ENCODE measurements around the gene DAPL1.

Gene DAPL1

DNA sequence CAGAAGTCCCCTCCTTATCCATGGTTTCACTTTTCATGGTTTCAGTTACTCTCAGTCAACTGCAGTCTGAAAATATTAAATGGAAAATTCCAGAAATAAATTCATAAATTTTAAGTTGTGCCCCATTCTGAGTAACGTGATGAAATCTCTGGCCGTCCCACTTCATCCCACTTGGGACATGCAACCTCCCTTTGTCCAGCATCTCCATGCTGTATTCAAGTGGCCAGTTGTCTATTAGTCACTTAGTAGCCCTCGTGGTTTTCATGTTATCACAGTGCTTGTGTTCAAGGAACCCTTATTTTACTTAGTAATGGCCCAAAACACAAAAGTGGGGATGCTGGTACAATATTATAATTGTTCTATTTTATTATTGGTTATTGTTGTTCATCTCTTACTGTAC, 18.0 kb upstream of the DAPL1 start:
- no peak for DNase-seq (ENCODE audit: low read depth)

GRCh38 chr2:158778243-158778642, 16.9 kb upstream of the DAPL1 start:
- no peak for DNase-seq (ENCODE audit: low read depth)

DNA sequence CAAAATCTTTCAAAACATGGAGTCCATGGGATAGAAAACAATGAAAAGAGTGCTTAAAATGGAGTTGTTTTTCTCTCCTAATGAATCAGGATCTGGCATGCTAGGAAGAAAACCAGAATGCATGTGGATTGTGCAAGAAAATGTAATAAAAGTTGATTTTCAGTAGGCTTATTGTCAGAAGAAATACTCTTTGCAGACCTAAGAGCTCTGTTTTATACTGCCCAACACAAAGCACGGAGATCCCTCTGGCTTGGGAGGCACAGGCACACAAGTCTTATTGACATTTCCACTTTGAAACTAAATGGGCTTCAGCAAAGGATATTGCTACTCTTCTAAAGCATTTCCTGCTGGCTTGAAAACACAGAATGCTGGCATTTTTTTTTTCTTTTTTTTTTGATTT, 15.5 kb upstream of the DAPL1 start:
- no peak for DNase-seq (ENCODE audit: low read depth)

DNA sequence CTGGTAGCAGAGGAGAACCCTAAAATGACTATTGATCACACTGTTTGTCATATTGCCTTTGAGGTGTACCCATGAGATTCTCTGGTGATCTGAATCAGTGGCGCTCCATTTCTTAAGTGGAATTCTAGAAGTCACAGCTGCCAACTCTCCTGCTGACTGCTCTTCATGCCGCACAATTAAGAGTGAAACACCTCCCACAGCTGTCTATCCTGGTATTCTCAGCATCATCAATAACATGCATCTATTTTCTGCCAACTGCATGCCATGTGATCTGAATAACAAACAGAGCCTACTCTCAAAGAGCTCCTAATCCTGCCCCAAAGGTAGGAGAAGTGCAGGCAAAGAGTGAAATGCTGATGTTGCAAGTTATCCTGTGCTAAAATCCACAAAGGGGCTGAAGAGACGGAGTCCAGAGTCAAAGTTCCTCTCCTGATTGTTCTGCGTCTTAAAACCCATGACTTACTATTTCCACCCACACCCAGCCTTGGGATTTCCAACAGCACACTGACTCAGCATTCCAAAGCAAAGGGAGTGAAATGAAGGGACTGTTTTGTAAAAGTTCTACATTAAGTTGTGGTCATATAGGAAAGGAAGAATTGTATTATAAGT, 13.7 kb upstream of the DAPL1 start:
- DNase-seq (ENCODE audit: low read depth) = no peak

DNA sequence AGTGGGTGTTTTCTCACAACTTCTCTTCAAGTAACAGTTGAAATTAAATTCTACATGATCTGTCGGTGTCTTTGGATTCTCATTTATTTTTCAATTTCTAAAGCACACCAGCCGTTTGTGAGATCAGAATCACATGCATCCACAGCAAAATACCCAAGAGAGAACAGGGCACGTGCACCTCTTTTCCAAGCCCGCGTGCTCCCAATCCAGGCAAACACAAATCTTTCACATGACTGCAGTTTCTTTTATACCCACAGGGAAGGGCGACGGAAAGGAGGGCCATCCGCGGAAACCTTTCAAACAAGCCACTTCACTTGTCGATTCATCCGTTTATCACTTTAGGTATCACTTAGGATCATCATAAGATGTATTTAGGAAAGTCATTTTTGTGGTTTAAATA, 13.0 kb upstream of the DAPL1 start:
- DNase-seq (ENCODE audit: low read depth) = no peak

- no peak for DNase-seq (ENCODE audit: low read depth)
Observed at GRCh38 chr2:158782616-158783015, 12.5 kb upstream of the DAPL1 start.

GRCh38 chr2:158783923-158784322, 11.2 kb upstream of the DAPL1 start:
- DNase-seq (ENCODE audit: low read depth) = no peak

DNA sequence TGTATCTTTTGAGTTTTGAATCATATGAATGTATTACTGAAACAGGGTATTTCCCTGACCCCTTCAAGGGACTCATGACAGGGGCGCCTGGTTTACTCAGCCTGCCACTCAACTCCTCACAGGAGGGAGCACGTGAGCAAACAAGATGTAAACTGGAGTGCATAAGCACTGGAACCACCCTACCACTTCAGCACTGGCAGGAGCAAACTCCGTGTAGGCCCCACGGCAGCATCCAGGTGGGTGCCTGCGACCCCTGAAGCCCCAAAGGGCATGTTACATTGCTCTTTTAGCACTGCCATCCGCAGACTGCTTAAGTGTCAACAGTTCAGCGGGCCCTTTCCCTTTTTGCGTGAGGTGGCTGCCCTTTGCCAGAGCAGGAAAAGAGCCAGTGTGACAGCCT, 8.2 kb upstream of the DAPL1 start:
- no peak for DNase-seq (ENCODE audit: low read depth)

DNA sequence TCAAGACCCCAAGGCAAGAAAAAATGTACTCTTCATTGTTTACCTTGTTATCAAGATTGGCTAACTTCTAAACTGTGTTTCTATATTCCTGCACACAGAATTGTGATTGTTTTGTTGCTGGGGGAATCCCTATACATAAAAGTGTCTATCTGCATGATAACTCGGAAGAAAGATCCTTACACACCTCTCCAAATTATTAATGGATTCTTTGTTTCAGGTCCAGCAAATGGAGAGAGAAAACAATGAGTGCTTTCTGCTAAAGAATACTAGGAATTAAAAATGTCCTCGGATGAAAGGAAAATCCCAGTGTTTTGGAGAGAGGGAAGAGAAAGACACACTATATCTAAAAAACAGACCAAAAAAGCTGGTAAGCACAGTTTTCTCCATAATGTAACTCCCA, 6.2 kb upstream of the DAPL1 start:
- DNase-seq (ENCODE audit: low read depth) = no peak

DNA sequence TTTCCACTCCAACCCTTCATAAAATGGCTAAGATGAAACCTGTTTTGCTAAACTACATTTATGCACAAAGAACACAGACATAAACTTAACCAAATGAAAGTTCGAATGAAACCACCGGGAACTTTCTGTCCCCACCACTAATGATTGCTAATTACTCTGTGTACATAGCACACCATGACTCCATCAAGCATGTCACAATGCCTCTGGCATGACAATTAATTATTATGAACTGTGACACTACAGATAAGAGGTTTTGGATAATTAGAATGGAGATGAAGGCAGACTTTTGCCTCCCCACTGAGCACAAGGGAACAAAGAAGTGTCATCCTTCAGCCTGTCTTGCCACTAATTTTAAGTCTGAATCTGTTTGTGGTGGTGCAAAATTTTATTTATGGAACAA, 1.5 kb downstream of the DAPL1 start:
- DNase-seq (ENCODE audit: low read depth) = no peak

DNA sequence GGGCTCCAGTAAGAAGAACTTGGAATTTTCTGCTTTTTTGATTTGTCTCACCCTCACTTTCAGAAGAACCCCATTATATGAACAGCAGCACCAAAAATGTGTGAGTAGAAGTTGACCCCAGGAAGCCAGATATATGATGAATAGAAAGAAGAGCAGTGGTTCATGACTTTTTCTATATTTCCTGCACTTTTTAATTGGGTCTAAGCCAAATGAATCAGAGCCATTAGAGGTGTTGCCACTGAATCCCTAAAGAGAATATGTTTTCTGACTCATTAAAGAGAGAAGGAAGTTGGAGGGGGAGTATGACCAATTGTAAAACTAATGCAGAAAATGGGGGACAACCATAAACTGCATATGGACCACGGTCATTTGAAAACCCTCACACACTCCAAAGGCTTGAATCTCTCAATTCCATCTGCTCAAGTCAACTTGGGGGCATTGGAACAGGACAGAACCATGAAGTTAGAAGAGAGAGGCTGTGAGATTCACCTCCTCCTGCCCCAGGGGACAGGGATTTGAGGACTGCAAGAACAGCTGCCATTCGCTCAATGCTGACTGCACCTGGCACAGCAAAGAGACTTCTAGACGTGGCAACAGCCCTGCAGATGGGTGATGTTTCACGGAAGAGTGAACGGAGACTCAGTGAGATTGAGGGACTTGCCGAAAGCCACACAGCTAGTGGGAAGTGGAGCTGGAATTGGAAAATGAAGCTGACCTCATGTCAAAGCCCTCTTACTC, 3.0 kb downstream of the DAPL1 start:
- no peak for DNase-seq (ENCODE audit: low read depth)

DNA sequence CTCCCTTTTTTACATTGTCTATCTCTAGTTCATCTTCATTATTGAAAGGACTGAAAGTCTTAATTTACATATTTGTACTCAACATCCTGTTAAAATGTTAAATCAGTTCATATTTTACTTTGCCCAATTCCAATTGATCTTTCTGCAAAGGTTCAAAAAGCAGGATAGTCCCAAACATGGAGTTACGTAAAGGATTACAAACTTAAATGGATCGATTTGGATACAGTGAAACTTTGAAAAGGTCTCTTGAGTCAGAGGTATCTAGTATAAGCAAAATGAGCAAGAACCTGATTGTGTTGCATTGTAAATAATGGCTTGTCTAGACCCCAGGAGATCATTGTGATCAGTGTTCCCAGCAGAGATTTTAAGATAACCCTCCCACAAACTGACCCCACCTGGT, 4.1 kb downstream of the DAPL1 start:
- DNase-seq (ENCODE audit: low read depth) = no peak

GRCh38 chr2:158803506-158803905, 8.4 kb downstream of the DAPL1 start:
- DNase-seq (ENCODE audit: low read depth) = no peak

DNA sequence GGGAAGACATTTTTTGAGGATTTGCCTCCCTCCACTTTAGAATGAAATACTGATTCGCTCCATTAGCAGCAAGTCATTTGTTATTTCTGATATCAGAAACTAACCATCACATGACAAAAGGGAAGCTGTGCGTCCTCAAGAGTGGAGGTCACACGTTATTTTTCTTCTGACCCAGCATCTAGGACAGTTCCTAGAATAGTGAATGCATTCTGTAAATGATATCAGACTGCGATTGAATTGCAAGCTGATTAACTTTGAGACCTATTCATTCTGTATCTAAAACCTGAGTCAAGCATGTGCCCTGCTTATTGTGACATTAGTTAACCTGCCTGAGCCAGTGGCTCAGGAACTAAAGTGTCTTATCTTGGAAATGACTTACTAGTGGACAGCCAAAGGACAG, 10.1 kb downstream of the DAPL1 start:
- no peak for DNase-seq (ENCODE audit: low read depth)

DNA sequence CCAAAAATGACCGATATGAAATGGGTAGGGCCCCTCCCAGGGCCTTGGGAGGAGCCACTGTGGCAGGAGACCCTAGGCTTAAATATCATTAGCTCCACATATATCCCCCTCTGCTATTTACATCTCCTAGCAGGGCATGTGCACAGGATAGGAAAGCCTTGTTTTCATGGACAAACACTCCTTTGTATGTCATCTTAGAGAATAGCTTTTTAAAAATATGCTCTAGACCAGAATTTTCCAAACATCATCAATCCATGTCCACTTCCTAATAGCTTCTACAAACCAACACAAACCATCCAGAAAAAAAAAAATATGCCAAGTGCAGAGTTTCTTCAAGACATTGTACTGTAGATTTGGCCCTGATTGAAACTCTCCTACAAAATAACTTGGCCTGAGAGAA, 10.8 kb downstream of the DAPL1 start:
- no peak for DNase-seq (ENCODE audit: low read depth)

GRCh38 chr2:158806941-158807340, 11.8 kb downstream of the DAPL1 start:
- DNase-seq (ENCODE audit: low read depth) = no peak

DNA sequence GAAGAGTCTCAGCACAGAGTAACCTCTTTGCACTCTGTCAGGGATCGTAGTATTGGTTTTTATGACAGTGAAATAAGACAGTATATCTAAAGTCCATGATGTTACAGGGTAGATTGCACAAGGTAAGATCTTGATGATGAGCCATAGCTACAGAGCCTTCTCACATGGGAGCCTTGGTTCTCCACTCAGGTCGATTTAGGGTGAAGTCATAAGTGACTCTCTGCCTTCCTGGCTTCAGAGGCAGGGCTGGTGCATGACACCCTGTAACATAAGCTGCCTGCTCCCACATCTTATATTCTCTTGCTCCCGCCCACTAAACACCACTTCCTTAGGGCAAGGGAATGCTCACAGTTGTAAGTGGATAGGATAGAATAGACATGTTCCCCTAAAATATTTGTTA, 13.3 kb downstream of the DAPL1 start:
- DNase-seq (ENCODE audit: low read depth) = no peak

DNA sequence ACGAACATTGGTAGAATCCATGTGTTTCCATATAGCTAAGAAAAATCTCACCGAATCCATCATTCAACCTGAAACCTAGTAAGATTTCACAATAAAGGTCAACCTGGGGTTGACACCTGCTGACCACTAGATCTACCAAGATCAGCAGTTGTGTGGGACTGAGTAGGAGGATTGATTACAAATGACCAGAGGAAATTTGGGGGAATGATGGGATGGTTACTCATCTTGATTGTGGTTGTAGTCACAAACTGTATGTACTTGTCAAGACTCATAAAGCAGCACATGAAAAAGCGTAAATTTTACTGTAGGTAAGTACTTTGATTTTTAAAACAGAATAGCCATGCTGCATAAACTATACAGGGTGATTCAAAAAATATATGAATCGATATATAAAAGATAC, 14.7 kb downstream of the DAPL1 start:
- DNase-seq (ENCODE audit: low read depth) = no peak

- no peak for DNase-seq (ENCODE audit: low read depth)
Observed at GRCh38 chr2:158810731-158811460, 15.8 kb downstream of the DAPL1 start.

GRCh38 chr2:158815166-158815565, 20.0 kb downstream of the DAPL1 start:
- DNase-seq (ENCODE audit: low read depth) = no peak

- DNase-seq (ENCODE audit: low read depth) = no peak
Observed at GRCh38 chr2:158815658-158816057, 20.5 kb downstream of the DAPL1 start.

DNA sequence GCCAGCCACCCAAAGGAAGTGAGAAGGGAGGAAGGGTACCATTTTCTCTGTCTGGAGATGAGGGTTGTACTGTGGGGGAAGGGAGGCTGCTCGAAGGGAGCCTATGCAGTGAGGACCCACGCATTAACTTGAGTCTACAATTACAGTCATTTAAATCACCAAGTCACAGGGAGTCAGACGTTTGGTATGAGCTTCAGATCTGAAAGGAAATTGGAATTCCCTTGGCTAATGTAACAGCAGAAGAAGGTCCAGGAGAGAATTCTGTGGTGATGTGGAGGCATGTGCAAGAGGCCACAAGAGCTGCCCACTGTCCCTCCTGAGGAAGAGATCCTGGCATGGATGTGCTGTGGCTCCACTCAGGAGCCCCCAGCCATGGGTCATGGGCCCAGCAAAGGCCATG, 22.5 kb downstream of the DAPL1 start:
- DNase-seq (ENCODE audit: low read depth) = no peak

GRCh38 chr2:158818511-158818910, 23.4 kb downstream of the DAPL1 start:
- no peak for DNase-seq (ENCODE audit: low read depth)

DNA sequence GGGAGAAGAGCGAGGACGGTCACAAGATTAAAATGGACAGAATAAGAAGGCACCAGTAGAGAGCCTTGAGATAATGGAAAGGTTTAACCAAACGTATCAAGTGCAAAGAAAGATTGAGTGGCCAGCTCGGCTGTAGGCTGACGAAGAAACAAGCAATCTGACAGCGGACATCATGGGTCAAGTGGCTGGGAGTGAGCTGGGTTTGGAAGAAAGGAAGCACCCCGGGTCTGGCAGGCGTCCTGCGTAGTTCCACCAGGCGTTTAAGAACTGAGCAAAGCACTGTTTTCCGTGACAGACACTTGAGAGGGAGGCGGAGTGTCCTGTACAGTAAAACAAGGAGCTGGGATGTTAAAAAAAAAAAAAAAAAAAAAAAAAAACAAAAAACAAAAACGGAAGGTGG, 27.1 kb downstream of the DAPL1 start:
- no peak for DNase-seq (ENCODE audit: low read depth)

Measured in stimulated activated CD8-positive, alpha-beta memory T cell treated with anti-CD3 and anti-CD28 coated beads, Interleukin-15, amount 100 ng/mL, for 24 hours (primary cell).